ENCODE data around the gene AGBL4.

AGBL4 gene

GRCh38 chr1:48807554-48808260 lies 1216.0 kb downstream of the AGBL4 start:
- no peak for DNase-seq

DNA sequence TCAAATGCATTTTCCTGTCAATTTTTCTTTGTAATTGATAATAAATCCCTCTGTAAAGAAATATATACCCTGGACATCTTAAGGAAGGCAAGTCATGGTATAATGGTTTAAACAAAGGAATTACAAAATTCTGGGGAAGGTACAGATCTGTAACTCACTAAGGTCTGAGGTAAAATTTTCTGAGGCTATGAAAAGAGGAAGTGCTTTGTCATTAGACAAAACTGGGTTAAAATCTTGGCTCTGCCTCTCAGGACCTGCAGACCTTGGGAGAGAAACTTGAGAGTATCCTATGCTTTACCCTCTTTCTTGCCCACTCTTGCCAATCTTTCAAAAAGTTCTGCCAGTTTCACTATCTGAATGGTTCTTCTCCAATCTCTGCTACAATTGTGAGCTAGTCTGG lies 1220.3 kb downstream of the AGBL4 start:
- no peak for DNase-seq

DNA sequence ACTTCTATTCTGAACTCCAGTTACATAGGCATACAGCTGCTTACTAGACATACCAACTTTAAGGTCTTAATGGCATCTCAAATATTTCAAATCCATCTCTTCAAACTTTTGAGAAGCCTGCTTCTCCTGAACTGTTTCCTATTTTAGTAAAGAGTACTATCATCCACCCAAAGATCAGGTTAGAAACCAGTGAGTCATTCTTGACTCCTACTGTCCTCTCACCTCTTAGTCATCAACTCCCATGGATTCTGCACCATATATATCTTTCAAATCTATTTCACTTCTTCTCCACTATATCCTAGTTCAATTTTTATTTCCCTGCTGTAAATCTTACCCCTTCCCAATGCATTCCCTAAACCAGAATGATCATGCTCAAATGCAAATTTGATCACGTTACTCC lies 1228.9 kb downstream of the AGBL4 start:
- no peak for DNase-seq

DNA sequence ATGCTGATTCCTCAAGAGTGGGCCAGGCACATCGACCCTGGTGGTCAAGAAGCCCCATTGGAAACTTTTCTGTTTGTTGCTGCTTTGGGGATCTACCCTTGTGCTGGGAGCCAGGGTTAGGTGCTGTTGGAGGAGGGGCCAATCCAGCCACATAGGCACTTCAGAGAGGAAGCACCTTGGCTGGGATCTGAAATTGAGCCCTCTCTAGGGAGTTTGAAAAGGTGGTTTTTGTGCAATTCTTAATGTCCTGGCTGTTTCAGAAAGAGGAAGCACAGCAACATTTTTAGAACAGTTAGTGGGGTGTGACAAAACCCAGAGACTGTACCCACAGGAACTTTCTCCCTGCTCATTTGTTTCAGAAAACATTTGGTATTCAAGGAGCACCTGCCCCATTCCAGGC lies 1229.9 kb downstream of the AGBL4 start:
- no peak for DNase-seq

- no peak for DNase-seq
These were observed 1230.8 kb downstream of the AGBL4 start for GRCh38 chr1:48792961-48793360.

DNA sequence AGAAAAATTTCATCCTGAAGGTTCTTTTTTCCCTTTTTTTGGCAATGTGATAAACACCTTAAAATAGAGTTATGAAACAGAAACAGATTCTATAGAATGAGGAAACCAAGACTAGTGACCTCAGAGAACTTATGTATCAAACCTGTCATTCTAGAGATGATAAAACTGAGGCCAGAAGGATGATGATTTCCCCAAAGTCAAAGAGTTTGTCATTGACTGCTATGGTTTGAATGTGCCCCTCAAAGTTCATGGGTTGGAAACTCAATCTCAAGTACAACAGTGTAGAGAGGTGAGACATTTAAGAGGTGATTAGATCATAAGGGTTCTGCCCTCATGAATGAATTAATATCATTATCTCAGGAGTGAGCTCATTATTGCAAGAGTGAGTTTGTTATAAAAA lies 1233.4 kb downstream of the AGBL4 start:
- no peak for DNase-seq

DNA sequence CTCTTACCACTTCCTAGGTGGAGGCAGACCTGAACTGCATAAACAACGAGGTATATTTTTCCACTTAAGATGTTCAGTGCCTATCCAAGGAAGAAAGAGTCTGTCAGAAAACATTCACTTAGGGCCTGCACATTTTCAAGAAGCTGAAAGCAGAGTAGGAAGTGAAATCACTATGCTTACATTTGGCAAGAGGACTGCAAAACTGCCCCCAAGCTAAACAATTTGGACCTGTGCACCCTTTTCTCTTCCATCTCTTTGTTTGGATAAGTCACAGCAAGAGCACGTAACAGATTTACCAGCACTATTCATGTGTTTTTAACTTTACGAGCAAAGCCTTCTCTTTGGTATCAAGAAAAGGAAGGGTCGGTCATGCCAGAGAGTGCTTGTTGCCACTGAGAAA lies 1233.9 kb downstream of the AGBL4 start:
- DNase-seq: no peak

GRCh38 chr1:48785869-48786268 lies 1237.9 kb downstream of the AGBL4 start:
- no peak for DNase-seq

- DNase-seq: no peak
These were observed 1239.5 kb downstream of the AGBL4 start for GRCh38 chr1:48784301-48784700.

DNA sequence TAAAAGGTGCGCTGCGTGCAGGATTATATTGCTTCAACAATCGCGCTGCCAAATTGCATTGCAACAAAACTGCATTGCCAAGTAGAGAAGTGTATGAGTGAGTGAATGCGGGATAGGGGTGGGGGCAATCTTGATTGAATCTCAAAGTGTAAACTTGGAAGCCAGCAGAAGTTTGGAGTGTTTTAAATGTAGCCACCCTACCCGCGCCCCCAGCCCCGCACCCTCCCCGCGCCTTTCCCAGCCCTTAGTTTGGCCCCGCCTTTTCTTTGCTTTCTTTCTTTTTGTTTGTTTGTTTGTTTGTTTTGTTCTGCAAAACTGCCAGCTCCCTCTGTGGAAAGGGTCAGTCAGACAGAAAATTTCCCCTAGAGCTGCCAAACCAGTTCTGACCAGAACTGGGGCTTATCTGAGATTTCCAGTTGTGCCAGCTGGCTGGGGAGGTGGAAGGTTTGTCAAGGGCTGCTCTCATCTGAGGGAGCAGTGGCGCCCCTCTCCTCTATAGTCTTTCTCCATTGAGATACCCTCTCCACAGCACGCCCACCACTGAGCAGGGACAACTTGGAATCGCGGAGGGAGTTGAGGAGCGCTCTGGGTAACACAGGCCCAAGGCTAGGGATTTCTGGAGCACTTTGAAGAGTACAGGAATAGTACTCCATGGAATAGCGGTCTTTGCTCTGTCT lies 1246.4 kb downstream of the AGBL4 start:
- peak in 1 of 2 donors; percentile 1 for DNase-seq

- DNase-seq: peak; percentile 38 to 57
These were observed 1247.1 kb downstream of the AGBL4 start, which contains the start of gene BEND5 for GRCh38 chr1:48776393-48777218. BEND5 (minus strand) TSS chr1:48776891; CDS start chr1:48776831, 60 bp downstream.

GRCh38 chr1:48775831-48776392 lies 1247.8 kb downstream of the AGBL4 start:
- no peak for DNase-seq

- no peak for DNase-seq
These were observed 1250.6 kb downstream of the AGBL4 start for GRCh38 chr1:48773133-48773532.

DNA sequence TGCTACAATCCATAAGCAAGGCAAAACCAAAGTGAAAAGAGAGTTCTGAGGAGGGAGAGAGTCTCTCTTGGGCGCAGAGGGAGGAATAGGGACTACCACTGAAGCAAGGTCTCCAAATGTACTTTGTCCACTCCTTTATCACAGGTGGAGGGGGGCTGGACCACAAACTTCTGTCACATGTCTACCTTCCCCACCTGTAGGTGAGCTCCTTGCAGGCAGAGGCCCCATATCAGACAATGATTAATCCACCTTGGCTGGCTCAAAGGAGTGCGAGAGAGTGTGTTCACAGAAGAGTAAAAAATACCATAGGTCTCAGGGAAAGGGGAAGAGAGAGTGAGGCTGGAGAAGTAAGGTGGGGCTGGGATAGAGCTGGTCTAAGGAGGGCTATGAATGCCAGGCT lies 1251.5 kb downstream of the AGBL4 start:
- no peak for DNase-seq

GRCh38 chr1:48771561-48771960 lies 1252.2 kb downstream of the AGBL4 start:
- DNase-seq: no peak

GRCh38 chr1:48767975-48768510 lies 1255.7 kb downstream of the AGBL4 start:
- no peak for DNase-seq

- DNase-seq: no peak
These were observed 1258.4 kb downstream of the AGBL4 start for GRCh38 chr1:48765335-48765734.

DNA sequence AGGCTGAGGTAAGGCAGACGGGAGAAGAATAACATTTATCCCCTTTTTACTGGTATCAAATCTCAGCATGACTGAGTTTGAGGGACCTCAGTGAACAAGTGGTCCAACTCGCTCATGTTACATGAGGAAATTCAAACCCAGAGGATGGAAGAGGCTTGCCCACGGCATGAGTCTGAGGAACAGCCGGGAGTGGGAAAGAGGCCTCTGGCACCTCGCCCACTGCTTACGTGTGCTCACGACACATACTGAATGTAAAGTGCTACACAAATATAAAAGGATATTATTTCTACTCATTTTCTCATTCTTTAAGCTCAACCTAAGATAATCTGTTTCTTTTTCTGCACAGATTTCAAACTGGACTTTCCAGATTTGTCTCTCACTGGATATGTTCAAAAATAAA lies 1261.8 kb downstream of the AGBL4 start:
- no peak for DNase-seq

GRCh38 chr1:48761411-48761810 lies 1262.3 kb downstream of the AGBL4 start:
- no peak for DNase-seq

DNA sequence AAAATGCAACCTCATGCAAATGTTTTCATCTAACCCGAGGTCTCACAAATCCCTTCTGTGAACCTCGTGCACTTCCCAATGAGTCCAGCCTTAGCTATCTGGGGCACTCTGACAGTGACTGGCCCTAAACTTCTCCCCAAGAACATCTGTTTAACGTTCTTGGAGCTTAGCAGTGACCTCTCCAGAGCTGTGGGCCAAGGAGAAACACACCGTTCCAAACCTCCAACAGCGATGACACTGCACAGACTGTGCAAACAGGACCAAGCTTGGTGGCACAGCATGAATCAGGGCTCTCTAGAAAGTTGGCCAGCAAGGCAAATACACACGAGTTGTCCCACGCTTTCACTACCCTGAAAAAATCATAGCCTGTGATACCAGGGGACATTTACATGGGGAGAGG lies 1262.9 kb downstream of the AGBL4 start:
- DNase-seq: no peak

DNA sequence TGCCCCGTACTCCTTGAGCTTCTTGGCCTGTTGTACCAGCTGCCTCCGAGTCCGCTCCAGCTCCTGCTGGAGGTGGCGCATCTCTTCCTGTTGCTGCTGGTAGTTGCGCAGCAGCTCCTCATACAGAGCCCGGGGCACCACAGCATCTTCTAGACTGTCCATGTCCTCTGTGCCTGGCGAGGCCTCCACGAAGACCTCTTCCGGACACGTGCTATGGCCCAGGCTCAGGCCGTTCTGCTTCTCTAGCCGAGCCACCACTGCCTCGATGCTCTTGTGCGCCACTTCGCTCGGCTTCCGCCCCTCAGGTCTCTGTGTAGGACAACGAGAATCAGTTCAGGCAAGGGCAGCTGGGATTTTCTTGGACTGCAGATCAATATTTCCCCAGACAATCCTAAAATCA lies 1264.8 kb downstream of the AGBL4 start:
- no peak for DNase-seq

GRCh38 chr1:48757363-48757762 lies 1266.4 kb downstream of the AGBL4 start:
- no peak for DNase-seq

DNA sequence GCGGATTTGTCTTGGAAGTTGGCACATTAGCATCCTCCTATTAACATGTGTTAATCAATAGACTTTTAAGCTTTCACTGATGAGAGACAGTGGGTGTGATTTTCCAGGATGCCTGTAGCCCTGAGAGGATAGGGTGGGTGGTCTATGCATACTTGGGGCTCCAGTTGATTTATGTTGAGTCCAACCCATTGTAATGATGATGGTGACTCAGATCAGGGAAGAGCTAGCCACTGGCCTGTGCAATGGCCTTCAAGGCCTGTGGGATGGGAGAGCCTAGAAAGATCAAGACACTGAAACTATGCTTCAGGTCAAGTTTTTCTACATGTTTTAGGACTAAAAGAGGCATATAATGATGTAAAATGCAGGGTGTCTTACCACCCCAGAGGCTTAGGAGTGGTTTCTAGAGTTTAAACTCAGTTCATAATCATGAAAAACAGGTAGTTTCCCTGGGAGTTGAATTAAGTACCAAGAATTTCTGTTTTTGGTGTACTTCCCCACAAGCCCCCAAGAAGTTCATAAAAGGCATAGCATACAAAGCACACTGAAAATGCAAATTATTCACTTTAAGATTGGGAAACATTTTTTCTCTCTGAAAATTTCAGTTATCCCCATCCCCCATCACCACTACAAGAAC lies 1267.0 kb downstream of the AGBL4 start:
- DNase-seq: no peak
